HG03575 (cell line): ENCODE data around the gene XPR1.

ENCODE experiments used
- ATAC-seq: cut with Tn5 transposase; IDR thresholded peaks from one replicate; pipeline ENCODE4 v1.9.1; 2021; ENCODE audit not compliant: unreplicated experiment, insufficient number of reproducible peaks, low FRiP score; ENCODE audit errors: extremely low read depth

XPR1 gene

DNA sequence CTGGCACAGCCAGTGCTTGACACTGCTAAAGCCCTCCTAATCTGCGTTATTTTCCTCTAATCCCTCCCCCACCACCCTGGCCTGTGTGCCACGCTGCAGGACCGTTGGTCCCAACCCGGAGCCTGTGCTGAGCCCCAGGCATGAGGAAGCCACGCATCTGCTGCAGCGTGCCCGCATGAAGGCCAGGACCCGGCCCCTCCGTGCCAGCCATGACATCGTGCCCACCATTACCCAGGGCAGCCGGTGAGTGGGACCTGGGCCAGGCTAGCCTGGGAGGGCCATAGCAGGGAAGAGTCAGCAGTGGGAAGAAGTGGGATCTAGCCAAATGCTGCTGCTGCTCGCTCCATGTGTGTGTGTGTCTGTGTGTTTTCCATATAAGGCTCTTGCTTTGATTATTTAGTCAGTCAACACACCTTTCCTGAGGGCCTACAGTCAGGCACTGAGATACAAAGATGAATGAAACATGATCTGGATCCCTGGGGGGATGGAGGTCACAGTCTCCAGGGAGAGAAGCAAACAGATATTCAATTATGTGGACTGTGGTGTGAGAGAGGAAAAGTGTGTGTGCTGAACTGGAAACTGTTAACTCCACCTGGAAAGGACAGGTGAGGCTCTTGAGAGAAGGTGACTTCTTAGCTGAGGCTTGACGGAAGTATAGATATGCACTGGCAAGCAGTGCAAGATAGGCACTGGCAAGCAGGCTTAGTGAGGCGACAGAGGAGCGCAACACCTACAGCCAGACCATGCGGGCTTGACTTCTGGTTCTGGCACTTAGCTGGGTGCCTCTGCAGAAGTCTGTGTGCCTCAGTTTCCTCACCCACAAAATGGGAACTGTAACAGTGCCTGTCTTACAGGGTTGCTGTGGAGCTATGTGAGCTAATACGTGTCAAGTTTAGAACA lies 296.8 kb downstream of the XPR1 start:
- ATAC-seq: no peak

DNA sequence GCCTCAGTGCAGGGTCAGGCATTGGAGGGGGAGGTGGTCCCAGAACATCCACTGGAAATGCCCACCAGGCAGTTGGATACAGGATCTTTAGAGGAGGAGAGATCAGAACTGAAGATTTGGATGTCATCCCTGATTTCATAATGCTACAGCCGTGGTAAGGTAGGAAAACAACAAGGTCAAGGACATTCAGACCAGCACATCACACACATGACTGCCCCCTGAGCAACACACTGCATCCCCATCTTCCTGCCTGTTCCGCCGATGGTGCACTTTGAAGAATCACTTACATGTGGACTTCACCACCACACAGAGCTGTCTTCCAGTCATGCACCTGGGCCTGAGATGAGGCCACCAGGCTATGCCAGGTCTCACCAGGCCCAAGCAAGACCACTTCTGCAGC lies 297.6 kb downstream of the XPR1 start:
- ATAC-seq: no peak

DNA sequence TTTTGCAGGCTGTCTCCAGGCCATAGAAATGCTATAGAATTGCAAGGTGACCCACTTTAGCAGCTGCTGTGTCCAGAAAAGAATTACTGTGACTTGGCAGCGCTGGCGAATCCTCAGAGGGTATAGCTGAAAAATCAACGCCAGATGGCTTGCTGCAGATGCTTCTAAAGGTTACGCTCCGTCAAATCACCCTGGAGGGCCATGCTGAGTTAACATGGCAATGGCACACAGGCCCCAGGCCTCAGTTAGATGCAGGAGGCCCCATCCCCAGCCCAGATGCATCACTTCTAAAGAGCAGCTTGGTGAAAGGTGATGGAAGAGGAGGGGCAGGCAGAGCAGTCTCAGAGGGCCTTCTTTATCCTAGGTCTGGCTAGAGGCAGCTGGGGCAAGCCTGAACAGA lies 298.9 kb downstream of the XPR1 start:
- ATAC-seq: no peak

DNA sequence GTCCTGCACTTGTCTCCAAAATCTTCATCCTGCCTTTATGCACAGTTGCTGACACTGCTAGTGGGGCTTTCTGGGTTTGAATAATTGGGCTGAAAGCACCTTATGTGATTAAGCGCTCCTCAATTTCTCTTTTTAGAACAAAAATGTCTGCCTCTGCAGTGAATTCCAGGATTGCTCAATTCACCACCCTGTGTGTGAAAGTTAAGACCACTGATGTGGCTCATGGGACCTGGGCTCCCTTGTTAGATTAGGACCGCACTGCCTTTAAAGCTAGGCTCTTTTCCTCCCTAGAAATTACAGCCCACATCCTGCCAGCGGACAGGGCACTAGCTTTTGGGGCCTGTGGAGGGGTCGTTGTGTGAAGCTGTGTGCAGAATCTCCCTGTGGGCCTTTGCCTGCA lies 299.7 kb downstream of the XPR1 start:
- ATAC-seq: no peak

DNA sequence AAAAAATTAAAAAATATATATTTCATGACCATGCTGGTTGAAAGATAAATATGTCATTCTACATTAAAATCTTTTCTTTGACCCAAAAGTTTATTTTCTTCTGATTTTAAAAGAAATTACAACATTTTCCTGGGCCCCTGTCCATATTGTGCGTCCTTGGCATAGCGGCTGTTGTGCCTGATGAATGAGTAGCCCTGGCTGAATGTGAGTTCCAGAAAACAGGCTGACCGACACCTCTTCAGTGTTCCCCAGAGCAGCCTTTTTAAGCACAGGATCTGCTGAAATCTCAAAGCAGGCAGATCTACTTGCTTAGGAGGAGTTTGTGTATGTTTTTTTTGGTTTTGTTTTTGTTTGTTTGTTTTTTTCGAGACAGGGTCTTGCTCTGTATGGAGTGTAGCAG lies 300.6 kb downstream of the XPR1 start:
- no peak for ATAC-seq

DNA sequence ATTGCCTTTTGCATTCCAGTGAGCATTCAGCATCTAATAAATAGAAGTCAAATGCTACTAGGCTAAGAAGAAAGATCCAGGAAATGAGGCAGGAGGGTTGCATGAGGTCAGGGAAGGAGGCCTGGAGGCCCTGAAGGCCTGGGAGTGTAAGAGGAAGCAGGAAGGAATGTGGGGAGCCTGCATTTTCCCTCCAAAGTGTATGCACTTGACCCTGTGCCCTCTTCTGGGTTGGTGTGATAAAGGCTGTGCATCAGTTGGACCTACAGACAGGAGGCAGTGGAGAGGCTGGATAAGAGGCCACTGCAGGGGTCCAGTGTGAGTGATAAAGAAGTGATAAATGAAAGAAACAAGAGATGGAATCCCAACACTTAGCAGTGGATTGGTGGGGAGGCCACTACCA lies 301.3 kb downstream of the XPR1 start:
- no peak for ATAC-seq

DNA sequence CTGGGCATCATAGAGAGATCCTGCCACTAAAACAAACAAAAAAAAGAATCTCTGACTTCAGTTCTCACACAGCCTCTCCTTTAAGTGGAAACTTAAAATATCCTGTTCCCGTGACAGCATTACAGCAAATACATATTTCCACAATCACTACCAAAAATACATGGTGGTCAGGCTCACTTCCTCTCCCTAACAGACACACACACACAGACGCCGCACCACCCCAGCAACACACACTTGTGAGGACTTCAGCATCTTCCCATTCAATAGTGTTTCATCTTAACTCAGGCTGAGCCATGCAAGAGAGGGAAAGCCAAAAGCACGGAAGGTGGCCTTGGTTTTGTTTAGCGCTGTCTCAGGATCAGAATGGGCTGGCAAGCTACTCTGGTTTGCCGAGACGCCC lies 302.7 kb downstream of the XPR1 start:
- ATAC-seq: no peak

DNA sequence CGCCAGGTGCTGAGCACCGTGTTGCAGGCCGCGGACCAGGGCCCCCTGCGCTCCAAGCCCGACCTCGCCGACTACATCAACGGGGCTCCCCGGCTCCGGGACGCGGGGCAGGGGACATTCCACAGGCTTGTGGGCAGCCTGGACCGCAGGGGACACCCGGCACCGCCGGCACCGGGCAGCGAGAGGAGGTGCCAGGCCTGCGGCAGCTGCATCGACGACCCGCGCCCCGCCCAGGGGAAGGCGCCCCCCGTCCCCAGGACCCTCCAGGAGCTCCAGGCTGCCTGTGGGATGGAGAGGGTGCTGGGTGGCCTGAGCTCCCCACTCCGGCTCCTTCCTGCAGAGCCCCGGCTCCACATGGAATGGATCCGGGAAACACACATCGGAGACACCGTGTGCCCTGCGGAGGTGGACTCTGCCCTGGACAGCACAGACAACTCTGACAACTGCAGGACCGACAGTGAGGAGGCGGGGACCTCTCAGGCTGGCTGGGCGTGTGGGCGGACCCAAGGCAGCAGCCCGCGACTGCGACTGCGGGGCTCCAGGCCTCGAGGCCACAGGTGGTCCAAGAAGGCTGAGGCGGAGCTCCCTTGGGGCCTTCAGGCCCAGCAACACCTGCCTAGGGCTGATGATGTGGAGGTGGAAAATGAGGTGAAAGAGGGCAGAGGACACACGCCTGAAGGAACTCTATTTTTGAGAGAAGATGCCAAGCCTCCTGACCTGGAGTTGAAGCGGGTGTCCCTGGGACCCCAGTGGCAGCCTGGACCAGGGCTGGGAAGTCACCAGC lies 303.7 kb downstream of the XPR1 start:
- no peak for ATAC-seq

DNA sequence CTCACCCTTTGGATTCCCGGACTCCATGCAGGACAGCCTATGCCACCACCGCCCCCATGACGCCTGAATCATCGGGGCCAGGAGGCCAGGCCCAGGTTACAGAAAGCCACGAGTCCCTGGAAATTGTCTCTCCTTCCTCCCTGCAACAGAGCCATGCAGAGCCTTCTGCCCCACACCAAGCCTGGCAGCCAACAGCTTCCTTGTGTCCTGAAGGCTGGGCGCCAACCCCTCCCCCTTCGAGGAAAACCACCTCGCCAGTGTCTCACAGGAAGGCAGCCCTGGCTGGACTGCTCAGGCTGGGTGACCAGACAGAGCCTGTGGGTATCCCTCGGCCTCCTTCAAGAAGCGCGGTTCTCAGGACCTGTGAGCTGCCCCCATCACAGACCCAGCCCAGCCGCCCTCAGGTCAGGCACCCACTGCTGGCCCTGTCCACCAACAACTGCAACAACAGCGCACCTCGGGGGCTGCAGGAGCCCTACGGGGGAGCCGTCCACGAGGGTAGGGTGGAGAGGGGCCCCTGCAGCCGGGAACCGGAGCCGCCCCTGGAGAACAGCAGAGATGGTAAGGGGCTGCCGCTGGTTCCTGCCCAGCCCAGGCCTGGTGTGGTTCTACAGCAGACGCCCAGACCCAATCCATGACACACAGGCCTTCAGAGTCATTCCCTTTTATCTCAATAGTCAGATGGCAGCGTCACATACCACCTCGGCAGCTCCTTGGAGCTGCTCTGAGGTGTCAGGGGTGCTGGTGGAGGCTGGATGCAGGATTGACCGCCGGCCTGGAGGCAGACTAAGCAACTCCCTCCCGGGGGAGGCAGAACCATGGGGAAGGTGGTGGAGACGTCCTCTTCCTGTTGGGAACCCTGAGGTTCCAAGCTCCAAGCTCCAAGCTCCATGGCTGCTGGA lies 304.5 kb downstream of the XPR1 start:
- no peak for ATAC-seq

DNA sequence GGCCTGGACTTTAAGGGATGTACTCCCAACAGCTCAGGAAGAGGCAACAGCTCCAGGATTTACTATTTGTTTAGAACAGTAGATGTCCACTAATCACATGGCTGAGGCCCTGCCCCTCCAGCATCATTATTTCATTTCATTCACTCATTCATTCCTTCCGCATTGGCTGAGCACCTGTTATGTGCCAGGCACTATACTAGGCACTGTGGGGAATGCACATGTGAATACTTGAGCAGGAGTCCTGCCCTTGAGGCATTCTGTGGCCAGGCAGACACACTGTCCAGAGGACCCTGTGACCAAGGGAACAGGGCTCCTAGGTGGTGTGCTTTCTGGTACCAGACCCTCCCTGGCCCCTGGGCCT lies 305.2 kb downstream of the XPR1 start:
- ATAC-seq: no peak

DNA sequence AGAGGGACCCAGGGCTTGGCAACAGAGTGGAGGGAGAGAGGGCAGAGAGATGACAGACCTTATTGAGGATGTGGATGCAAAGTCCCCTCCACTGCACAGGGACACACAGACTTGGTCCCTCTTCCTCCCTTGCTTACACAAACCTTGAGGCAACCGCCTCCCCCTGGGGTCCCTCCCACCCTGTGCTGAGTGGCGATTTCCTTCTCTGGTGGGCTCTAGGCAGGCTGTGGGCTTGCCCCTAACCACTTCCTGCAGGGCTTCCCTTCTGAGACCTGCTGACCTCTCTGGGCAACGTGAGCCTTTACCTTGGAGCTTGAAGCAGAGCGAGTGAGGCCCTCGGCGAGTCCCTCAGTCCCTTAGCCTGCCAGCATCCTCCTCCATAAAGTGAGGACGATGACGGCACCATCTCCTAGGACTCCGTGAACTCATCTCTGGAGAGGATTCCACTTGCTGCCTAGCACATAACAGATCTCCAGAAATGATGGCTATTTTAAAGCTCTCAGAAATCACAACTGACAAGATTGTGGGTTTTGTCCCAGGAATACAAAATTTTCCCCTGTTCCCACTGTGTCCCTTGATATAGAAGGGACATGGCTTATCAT lies 305.9 kb downstream of the XPR1 start:
- no peak for ATAC-seq

DNA sequence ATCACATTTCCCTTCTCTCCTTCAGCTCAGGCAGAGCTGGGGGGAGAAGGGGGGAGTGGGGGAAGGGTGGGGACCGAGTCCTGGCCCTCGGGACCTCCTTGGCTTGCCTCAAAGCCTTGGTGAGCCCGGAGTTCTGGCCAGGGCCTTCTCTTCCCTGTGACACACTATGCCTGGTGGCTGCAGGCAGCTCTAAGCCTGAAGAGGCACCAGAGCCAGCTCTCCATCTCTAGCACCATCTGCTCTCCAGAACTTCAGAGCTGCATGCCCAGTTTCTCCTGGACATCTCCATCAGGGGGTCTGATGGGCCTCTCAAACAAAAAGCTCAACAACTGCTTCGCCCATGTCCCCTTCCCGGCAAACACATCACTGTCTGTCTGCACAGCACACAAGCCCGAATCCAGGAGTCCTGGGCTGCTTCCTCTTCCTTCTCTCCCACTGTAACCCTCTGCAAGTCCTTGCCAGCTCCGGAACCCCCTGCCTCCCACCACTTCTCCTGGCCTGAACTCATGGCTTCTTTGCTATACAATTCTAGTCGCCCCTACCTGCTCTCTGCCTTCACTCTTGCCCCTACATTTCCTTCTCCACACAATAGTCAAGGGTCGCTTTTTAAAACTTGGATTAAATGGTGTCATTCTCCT lies 307.4 kb downstream of the XPR1 start:
- no peak for ATAC-seq

DNA sequence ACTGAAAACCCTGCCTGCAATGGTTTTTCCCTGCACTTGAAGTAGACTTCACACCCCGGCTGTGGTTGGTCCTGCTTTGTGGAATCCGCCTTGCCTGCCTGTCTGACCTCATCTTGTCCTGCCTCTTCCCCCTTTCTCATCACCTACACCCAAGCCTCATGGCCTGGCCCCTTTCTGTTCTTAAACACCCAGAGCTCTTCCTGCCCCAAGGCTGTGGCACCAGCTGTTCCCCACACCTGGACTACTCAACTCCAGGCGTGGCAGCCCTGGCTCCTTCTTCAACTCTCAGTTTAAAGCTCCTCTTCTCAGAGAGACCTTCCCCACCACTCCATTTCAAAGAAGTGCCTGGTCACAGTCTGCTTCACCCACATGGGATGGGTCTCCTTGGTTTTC lies 307.9 kb downstream of the XPR1 start:
- no peak for ATAC-seq
